ENCODE data around the gene TIE1. TPM values are rescaled to one million over a fixed set of nuclear protein-coding genes. Genes with fewer than 3 reads are reported as not detected.
A peak's percentile ranks its signal among the peaks of the same experiment; 100 is the strongest.

Gene TIE1
- total RNA-seq, 1 experiment from 2014 or later, result 1.2 TPM

- Histone ChIP-seq H4K5ac (ENCODE audit: insufficient read length, low read depth, low read length) (no peak overlapping the region), H2BK15ac (ENCODE audit: low read depth, low read length) (no peak overlapping the region), H4K91ac (ENCODE audit: insufficient read length, low read depth, low read length) (no peak overlapping the region), H3K18ac (ENCODE audit: insufficient read length, low read depth, low read length) (no peak overlapping the region), H3K56ac (ENCODE audit: insufficient read length, low read depth, low read length) (no peak overlapping the region), H3K9me3 (ENCODE audit: control insufficient read depth, low read depth, low read length) (no peaks in the 10 kb centered on the region), H3T11ph (ENCODE audit: low read length) (no peak overlapping the region), H2BK5ac (ENCODE audit: insufficient read length, low read length) (no peak overlapping the region), H3K27ac (ENCODE audit: insufficient read length, low read depth, low read length) (no peak overlapping the region), H3K4me2 (ENCODE audit: insufficient read depth, insufficient read length, low read length) (peak overlapping the region; percentile 78), H3K9ac (ENCODE audit: extremely low read depth, insufficient read length, low read length) (no peak overlapping the region), H2AFZ (ENCODE audit: low read length) (no peak overlapping the region), H2AK5ac (ENCODE audit: insufficient read length, low read length) (no peak overlapping the region), H3K23me2 (ENCODE audit: insufficient read length, low read depth, low read length, poor library complexity, severe bottlenecking) (peaks cover 15% of the 10 kb centered on the region), H4K8ac (replicated peaks; ENCODE audit: insufficient read length, low read depth, low read length) (no peak overlapping the region), H3K79me2 (ENCODE audit: insufficient read depth, low read length) (no peaks in the 10 kb centered on the region; the same call in 1 of the 2 replicates), H3K4me1 (ENCODE audit: insufficient read depth, low read length) (no peaks in the 10 kb centered on the region; the same call in 1 of the 2 replicates), H2BK120ac (ENCODE audit: low read depth, low read length, poor library complexity, severe bottlenecking) (no peak overlapping the region), H3K27me3 (ENCODE audit: insufficient read depth, low read length) (no peaks in the 10 kb centered on the region), H2BK20ac (ENCODE audit: low read depth, low read length, poor library complexity, severe bottlenecking) (no peak overlapping the region), H2BK12ac (ENCODE audit: insufficient read length, low read depth, low read length) (no peak overlapping the region), H4K20me1 (ENCODE audit: control insufficient read depth, insufficient read depth, insufficient read length) (no peaks in the 10 kb centered on the region), H3K14ac (ENCODE audit: insufficient read depth, low read length) (peak overlapping the region; percentile 14; the same call in 1 of the 2 replicates), H3K79me1 (ENCODE audit: insufficient read depth, low read depth, low read length, poor library complexity, severe bottlenecking) (no peaks in the 10 kb centered on the region), H3K4ac (ENCODE audit: low read depth, low read length) (no peak overlapping the region), H3K23ac (ENCODE audit: insufficient read length, low read depth, low read length) (no peak overlapping the region)
- DNase-seq, result peak; percentile 73
- Mint-ChIP-seq H3K4me3 (peak overlapping the region; percentile 74 to 86), H3K36me3 (ENCODE audit: insufficient read depth in 1 of 3, low read depth in 3 of 3) (peaks cover 28 to 41% (median 36%) of the 10 kb centered on the region in 3 experiments), H3K9me3 (no peaks in the 10 kb centered on the region), H3K27ac (no peak overlapping the region), H3K4me1 (peaks cover 29 to 43% of the 10 kb centered on the region in 2 experiments), H3K27me3 (ENCODE audit: low read depth) (no peaks in the 10 kb centered on the region)
- TF ChIP-seq, protein P1, sequence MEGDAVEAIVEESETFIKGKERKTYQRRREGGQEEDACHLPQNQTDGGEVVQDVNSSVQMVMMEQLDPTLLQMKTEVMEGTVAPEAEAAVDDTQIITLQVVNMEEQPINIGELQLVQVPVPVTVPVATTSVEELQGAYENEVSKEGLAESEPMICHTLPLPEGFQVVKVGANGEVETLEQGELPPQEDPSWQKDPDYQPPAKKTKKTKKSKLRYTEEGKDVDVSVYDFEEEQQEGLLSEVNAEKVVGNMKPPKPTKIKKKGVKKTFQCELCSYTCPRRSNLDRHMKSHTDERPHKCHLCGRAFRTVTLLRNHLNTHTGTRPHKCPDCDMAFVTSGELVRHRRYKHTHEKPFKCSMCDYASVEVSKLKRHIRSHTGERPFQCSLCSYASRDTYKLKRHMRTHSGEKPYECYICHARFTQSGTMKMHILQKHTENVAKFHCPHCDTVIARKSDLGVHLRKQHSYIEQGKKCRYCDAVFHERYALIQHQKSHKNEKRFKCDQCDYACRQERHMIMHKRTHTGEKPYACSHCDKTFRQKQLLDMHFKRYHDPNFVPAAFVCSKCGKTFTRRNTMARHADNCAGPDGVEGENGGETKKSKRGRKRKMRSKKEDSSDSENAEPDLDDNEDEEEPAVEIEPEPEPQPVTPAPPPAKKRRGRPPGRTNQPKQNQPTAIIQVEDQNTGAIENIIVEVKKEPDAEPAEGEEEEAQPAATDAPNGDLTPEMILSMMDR (conservative IDR thresholded peaks at IDR 0.05), result no peak
- no CpG with 5 or more reads among the region's 11 CpGs for whole genome bisulfite sequencing (ENCODE audit: extremely low coverage, insufficient read length, low lambda C conversion rate)
Measured at GRCh38 chr1:43366179-43366578, 65.4 kb downstream of the TIE1 start.
